Measurements from ENCODE around the gene GET3. TPM values are rescaled to one million over a fixed set of nuclear protein-coding genes. Genes with fewer than 3 reads are reported as not detected.

GET3 gene
- total RNA-seq, 1 donor from 2014 or later, result 57.5 TPM

- H3K36me3 ChIP-seq, result peaks cover 5% of the 10 kb centered on the region
- ATAC-seq (peak; percentile 87 to 89), DNase-seq (peak; percentile 81)
- H3K4me1 ChIP-seq, result peaks cover 11% of the 10 kb centered on the region
- H3K27ac ChIP-seq, result peak overlapping the region; percentile 19
- no peaks in the 10 kb centered on the region for H3K9me3 ChIP-seq
- TF ChIP-seq, protein P1, sequence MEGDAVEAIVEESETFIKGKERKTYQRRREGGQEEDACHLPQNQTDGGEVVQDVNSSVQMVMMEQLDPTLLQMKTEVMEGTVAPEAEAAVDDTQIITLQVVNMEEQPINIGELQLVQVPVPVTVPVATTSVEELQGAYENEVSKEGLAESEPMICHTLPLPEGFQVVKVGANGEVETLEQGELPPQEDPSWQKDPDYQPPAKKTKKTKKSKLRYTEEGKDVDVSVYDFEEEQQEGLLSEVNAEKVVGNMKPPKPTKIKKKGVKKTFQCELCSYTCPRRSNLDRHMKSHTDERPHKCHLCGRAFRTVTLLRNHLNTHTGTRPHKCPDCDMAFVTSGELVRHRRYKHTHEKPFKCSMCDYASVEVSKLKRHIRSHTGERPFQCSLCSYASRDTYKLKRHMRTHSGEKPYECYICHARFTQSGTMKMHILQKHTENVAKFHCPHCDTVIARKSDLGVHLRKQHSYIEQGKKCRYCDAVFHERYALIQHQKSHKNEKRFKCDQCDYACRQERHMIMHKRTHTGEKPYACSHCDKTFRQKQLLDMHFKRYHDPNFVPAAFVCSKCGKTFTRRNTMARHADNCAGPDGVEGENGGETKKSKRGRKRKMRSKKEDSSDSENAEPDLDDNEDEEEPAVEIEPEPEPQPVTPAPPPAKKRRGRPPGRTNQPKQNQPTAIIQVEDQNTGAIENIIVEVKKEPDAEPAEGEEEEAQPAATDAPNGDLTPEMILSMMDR (IDR thresholded peaks at IDR 0.05), result peak; percentile 97
- no peaks in the 10 kb centered on the region for H3K27me3 ChIP-seq (ENCODE audit: low read depth)
- intact Hi-C loops (cut with DNase I), result no loop called here
- H3K4me3 ChIP-seq, result peak overlapping the region; percentile 44
Observed at GRCh38 chr19:12757544-12758274, 20.4 kb downstream of the GET3 start.

DNA sequence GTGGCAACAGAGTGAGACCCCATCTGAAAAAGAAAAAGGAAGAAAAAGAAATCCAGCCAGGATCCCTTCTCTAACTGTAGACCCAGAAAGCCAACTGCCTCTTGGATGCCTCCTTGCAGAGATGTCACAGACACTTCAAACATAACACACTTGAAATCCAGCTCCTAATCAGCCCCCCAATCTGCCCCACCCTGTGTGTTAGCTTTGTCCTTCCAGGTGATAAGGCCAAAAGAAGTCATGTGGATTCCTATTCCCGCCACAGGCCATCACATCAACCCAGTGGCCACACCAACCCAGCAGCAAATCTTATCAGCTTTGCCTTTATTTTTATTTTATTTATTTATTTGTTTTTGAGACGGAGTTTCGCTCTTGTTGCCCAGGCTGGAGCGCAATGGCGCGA lies 22.4 kb downstream of the GET3 start:
- Histone ChIP-seq H3K36me3 (peaks cover 20% of the 10 kb centered on the region), H3K27ac (no peak overlapping the region), H3K9me3 (no peaks in the 10 kb centered on the region), H3K27me3 (ENCODE audit: low read depth) (no peaks in the 10 kb centered on the region), H3K4me3 (no peak overlapping the region), H3K4me1 (peaks cover 11% of the 10 kb centered on the region)
- DNase-seq, result no peak
- ATAC-seq, result no peak
- TF ChIP-seq, protein P1 (IDR thresholded peaks at IDR 0.05), result no peak
- intact Hi-C loops (cut with DNase I), result loop anchor here (10.0 kb wide), 1 partner anchor 85 kb away; no protein-coding TSS in a partner anchor

- Histone ChIP-seq H3K4me1 (peaks cover 5% of the 10 kb centered on the region), H3K27me3 (ENCODE audit: low read depth) (no peaks in the 10 kb centered on the region), H3K9me3 (no peaks in the 10 kb centered on the region), H3K4me3 (no peak overlapping the region), H3K27ac (no peak overlapping the region), H3K36me3 (peaks cover 37% of the 10 kb centered on the region)
- ATAC-seq, result no peak
- DNase-seq, result no peak
- intact Hi-C loops (cut with DNase I), result loop anchor here (10.0 kb wide), 1 partner anchor 82 kb away; no protein-coding TSS in a partner anchor
- TF ChIP-seq, protein P1 (IDR thresholded peaks at IDR 0.05), result no peak
Observed at GRCh38 chr19:12763100-12763499, 25.8 kb downstream of the GET3 start.

DNA sequence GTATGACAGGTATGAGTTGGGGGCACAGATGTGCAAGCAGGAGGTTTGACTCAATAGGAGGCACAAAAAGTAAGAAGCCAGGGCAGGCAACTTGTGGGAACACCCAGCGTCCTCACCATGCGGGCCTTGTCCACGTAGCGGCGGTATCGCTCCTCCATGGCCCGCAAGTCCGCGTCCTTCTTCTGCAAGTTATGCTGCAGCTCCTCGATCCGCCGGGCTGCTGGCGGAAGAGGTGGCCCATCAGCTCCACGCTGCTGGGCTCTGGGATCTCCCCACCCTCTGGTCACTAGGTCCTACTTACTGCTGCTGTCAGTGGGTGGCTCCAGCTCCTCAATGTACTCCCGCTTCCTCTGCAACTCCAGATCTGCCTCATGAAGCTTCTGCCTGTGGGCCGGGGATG lies 27.4 kb downstream of the GET3 start:
- no peak for ATAC-seq
- no peak for DNase-seq
- no peaks in the 10 kb centered on the region for H3K9me3 ChIP-seq
- no peak overlapping the region for H3K4me3 ChIP-seq
- TF ChIP-seq, protein P1 (IDR thresholded peaks at IDR 0.05), result no peak
- H3K36me3 ChIP-seq, result peaks cover 39% of the 10 kb centered on the region
- peaks cover 5% of the 10 kb centered on the region for H3K4me1 ChIP-seq
- H3K27me3 ChIP-seq (ENCODE audit: low read depth), result no peaks in the 10 kb centered on the region
- no peak overlapping the region for H3K27ac ChIP-seq
- intact Hi-C loops (cut with DNase I), result loop anchor here (10.0 kb wide), 1 partner anchor 80 kb away; no protein-coding TSS in a partner anchor

DNA sequence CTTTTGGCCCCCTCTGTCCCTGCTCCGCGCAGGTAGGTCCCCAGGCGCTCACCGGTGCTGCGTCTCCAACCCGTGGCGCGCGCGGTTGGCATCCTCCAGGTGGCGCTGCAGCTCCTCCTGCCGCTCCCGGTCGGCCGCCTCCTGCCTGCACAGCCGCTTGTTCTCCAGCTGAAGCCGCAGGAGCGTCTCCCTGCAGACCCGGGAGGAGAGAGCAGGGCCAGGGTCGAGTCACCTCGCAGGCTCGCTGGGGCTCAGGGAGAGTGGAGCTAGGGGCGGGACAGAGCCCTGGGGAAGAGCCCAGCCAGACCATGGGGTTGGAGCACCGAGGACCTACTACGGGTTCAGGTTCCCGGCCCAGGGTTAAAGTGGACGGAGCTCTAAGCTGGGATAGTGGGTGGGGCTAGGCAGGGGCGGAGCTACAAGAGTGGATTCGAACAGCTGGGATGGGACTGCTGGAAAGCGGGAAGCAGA lies 28.8 kb downstream of the GET3 start:
- Histone ChIP-seq H3K27ac (peak overlapping the region; percentile 44), H3K4me1 (peaks cover 5% of the 10 kb centered on the region), H3K36me3 (peaks cover 43% of the 10 kb centered on the region), H3K27me3 (ENCODE audit: low read depth) (no peaks in the 10 kb centered on the region), H3K9me3 (no peaks in the 10 kb centered on the region), H3K4me3 (peak overlapping the region; percentile 59)
- DNase-seq (peak; percentile 93), ATAC-seq (peak; percentile 83 to 93)
- intact Hi-C loops (cut with DNase I), result loop anchor here (10.0 kb wide), 1 partner anchor 79 kb away; no protein-coding TSS in a partner anchor
- TF ChIP-seq, protein P1 (IDR thresholded peaks at IDR 0.05), result peak; percentile 96

Measured in lower lobe of right lung (tissue), 2 donors.